Parathyroid adenoma (tissue), 2 donors: ENCODE data around the gene EML1.

Experiments used
- H2AFZ ChIP-seq: fragments of 300-600 bp; sonication (generic); one replicate; pipeline ENCODE4 v1.7.0; 2017; ENCODE audit warnings: antibody characterized with exemption, mild to moderate bottlenecking
- H3K27ac ChIP-seq: fragments of 300-600 bp; sonication (generic); one replicate; pipeline ENCODE4 v1.7.0; 2017
- H3K27me3 ChIP-seq: fragments of 300-600 bp; sonication (generic); one replicate; pipeline ENCODE4 v1.7.0; 2017; ENCODE audit warnings: low read length; ENCODE audit not compliant: control insufficient read depth, insufficient read depth
- H3K36me3 ChIP-seq: fragments of 300-600 bp; sonication (generic); one replicate; pipeline ENCODE4 v1.7.0; 2017; ENCODE audit warnings: low read length; ENCODE audit not compliant: control insufficient read depth, insufficient read depth
- H3K4me1 ChIP-seq: fragments of 300-600 bp; sonication (generic); one replicate; pipeline ENCODE4 v1.7.0; 2017; ENCODE audit warnings: control low read depth
- H3K4me2 ChIP-seq: fragments of 300-600 bp; sonication (generic); one replicate; pipeline ENCODE4 v1.7.0; 2017; ENCODE audit warnings: low read length
- H3K4me3 ChIP-seq: fragments of 300-600 bp; sonication (generic); one replicate; pipeline ENCODE4 v1.7.0; 2017; ENCODE audit warnings: low read depth, low read length
- H3K79me2 ChIP-seq: fragments of 300-600 bp; sonication (generic); one replicate; pipeline ENCODE4 v1.7.0; 2017; ENCODE audit warnings: control low read depth
- H3K9ac ChIP-seq: fragments of 300-600 bp; sonication (generic); one replicate; pipeline ENCODE4 v1.7.0; 2017; ENCODE audit warnings: mild to moderate bottlenecking
- H3K9me3 ChIP-seq: fragments of 300-600 bp; sonication (generic); one replicate; pipeline ENCODE4 v1.7.0; 2017; ENCODE audit warnings: low read length; ENCODE audit not compliant: control insufficient read depth
- TF ChIP-seq, protein P1 (sequence below): fragments of 300-600 bp; sonication (generic); IDR thresholded peaks from one replicate; pipeline ENCODE4 v1.7.0; 2017; ENCODE audit warnings: antibody characterized with exemption, mild to moderate bottlenecking
- donor health status: primary hyperparathyroidism.

The EML1 gene

DNA sequence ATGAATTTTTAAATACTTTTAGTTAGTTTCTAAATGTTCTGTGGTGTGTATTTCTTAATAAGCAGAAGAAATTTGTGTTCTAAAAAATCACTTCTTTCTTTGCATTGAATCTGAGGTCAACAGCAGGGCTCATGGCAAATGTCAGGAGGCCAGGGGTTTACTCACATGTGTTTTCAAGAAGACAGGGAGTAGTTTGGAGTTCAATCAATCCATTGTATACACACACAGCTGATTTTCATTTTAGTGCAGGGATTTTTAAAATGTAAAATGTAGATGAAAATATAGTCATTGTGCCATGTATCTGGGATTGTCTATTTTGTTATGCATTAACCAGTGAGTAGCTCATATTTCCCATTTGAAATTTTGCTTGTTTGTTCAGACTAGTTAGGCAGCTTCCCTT lies 62.1 kb downstream of the EML1 start:
- Histone ChIP-seq H3K4me3 (no peak overlapping the region), H2AFZ (no peak overlapping the region), H3K9ac (no peak overlapping the region), H3K9me3 (no peaks in the 10 kb centered on the region), H3K27ac (no peak overlapping the region), H3K4me2 (no peak overlapping the region), H3K27me3 (no peaks in the 10 kb centered on the region), H3K4me1 (peaks cover 12% of the 10 kb centered on the region), H3K79me2 (peaks cover 4% of the 10 kb centered on the region), H3K36me3 (no peaks in the 10 kb centered on the region)
- TF ChIP-seq, protein P1, sequence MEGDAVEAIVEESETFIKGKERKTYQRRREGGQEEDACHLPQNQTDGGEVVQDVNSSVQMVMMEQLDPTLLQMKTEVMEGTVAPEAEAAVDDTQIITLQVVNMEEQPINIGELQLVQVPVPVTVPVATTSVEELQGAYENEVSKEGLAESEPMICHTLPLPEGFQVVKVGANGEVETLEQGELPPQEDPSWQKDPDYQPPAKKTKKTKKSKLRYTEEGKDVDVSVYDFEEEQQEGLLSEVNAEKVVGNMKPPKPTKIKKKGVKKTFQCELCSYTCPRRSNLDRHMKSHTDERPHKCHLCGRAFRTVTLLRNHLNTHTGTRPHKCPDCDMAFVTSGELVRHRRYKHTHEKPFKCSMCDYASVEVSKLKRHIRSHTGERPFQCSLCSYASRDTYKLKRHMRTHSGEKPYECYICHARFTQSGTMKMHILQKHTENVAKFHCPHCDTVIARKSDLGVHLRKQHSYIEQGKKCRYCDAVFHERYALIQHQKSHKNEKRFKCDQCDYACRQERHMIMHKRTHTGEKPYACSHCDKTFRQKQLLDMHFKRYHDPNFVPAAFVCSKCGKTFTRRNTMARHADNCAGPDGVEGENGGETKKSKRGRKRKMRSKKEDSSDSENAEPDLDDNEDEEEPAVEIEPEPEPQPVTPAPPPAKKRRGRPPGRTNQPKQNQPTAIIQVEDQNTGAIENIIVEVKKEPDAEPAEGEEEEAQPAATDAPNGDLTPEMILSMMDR, result no peak

DNA sequence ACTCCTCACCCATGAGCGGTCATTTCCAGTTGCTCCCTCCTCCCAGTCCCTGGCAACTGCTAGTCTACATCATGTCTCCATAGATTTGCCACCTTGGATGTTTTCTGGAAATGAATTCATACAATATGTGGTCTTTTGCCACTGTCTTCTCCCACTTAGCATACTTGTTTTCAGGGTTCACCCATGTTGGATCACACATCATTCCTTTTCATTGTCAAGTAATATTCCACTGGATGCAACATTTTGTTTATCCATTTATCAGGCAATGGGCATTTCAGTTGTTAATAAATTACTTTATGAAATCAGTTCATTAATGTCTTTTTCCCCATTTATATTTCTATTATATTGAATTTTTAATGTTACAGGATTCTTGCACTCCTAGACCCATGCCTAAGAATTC lies 64.3 kb downstream of the EML1 start:
- TF ChIP-seq, protein P1, result no peak

DNA sequence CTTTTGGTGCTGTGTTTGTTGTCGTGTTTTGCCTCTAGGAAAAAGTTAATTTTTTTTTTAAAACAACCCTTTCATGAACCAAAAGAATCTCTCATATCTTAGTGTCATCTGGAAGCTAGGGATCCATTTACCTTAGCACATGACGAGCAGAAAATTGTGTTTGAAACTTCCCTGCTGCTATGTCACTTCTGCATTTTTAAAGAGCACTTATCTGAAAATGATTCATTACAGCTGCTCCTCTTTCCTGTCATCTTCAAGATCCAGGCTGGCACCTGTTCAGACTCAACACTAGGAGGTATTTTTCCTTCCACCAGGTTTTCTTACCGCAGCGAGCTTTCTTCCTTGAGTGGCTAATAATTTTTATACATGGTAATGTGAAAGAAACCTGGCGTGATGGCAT lies 67.0 kb downstream of the EML1 start:
- H3K4me2 ChIP-seq, result no peak overlapping the region
- no peak overlapping the region for H2AFZ ChIP-seq
- no peak overlapping the region for H3K4me3 ChIP-seq

More for the DNA sequence above, 64.3 kb downstream of the EML1 start:
- no peak overlapping the region for H2AFZ ChIP-seq
- H3K9ac ChIP-seq, result no peak overlapping the region
- H3K36me3 ChIP-seq, result no peaks in the 10 kb centered on the region
- H3K4me1 ChIP-seq, result peaks cover 15% of the 10 kb centered on the region
- H3K9me3 ChIP-seq, result no peaks in the 10 kb centered on the region
- H3K79me2 ChIP-seq, result peaks cover 8% of the 10 kb centered on the region
- H3K27ac ChIP-seq, result no peak overlapping the region
- no peak overlapping the region for H3K4me3 ChIP-seq
- H3K4me2 ChIP-seq, result no peak overlapping the region
- no peaks in the 10 kb centered on the region for H3K27me3 ChIP-seq

DNA sequence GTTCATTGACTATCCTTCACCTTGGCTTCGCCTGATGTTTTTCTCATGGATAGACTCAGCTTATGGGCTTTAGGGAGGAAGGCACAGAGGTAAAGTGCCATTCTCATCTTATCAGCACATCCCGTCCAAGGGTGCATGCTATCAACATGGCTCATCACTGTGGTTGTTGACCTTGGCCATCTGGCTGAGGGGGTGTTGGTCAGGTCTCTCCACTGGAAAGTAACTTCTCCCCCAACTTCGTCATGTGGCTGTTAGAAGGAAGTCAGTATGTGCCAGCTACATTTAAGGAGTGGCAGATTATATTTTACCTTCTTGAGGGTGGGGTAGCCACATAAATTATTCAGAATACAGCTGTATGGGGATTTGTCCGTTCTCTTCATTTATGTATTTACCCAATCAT lies 68.9 kb downstream of the EML1 start:
- Histone ChIP-seq H3K4me3 (no peak overlapping the region), H3K9me3 (no peaks in the 10 kb centered on the region), H3K27me3 (no peaks in the 10 kb centered on the region), H2AFZ (no peak overlapping the region), H3K4me2 (no peak overlapping the region), H3K79me2 (peaks cover 8% of the 10 kb centered on the region), H3K36me3 (no peaks in the 10 kb centered on the region), H3K27ac (no peak overlapping the region), H3K4me1 (peaks cover 7% of the 10 kb centered on the region), H3K9ac (no peak overlapping the region)
- TF ChIP-seq, protein P1, result no peak

More for the DNA sequence above, 67.0 kb downstream of the EML1 start:
- TF ChIP-seq, protein P1, result no peak
- Histone ChIP-seq H3K9me3 (no peaks in the 10 kb centered on the region), H3K27me3 (no peaks in the 10 kb centered on the region), H3K9ac (no peak overlapping the region), H3K36me3 (no peaks in the 10 kb centered on the region), H3K79me2 (peaks cover 8% of the 10 kb centered on the region), H3K4me1 (peaks cover 4% of the 10 kb centered on the region), H3K27ac (no peak overlapping the region)

DNA sequence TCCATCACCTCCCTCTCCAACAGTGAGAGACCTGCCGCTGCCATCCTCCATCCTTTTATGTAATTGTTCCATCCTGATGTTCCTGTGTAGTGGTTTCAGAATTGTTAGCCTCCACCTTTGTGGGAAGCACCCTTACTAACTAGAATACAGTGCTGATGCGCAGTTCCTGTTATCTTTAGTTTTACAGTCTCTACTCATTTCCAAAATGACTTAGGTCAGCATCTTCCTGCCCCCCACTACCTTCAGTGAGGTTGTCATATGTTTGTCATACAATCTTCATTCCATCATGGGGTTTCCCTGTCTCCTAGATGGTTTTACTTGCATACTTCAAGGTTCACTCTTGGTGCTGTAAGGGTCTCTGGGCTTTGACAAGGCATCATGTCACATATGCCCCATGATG lies 69.8 kb downstream of the EML1 start:
- Histone ChIP-seq H3K27me3 (no peaks in the 10 kb centered on the region), H3K4me2 (no peak overlapping the region), H2AFZ (no peak overlapping the region), H3K4me3 (no peak overlapping the region), H3K27ac (no peak overlapping the region), H3K79me2 (peaks cover 8% of the 10 kb centered on the region), H3K4me1 (peaks cover 7% of the 10 kb centered on the region), H3K9me3 (no peaks in the 10 kb centered on the region), H3K36me3 (no peaks in the 10 kb centered on the region), H3K9ac (no peak overlapping the region)
- TF ChIP-seq, protein P1, result no peak
